Esophagus muscularis mucosa (tissue), 4 donors: Measurements from ENCODE around the gene MYO1F. TPM values are rescaled to one million over a fixed set of nuclear protein-coding genes. Genes with fewer than 3 reads are reported as not detected.
A peak's percentile ranks its signal among the peaks of the same experiment; 100 is the strongest.
"Not testable (repeated sequence)": the region's sequence is repeated elsewhere in the genome, so short reads cannot be mapped to it uniquely, and the experiment has no call there.

Experiments
- DNase-seq: peaks from one replicate; pipeline ENCODE4 v3.0.0-alpha.2; 2017; ENCODE audit errors: extremely low spot score
- H3K27ac ChIP-seq, 4 donors: fragments of 200-600 bp; sonication (generic); replicated peaks in 1 of 4; 1 replicate in 3 of 4; 2 replicates in 1 of 4; pipeline ENCODE4 v1.5.1; 2016 to 2019; ENCODE audit warnings: mild to moderate bottlenecking in 1 of 4
- H3K27me3 ChIP-seq, 4 donors: fragments of 200-600 bp; sonication (generic); one replicate each; pipeline versions ENCODE4 v1.5.1 to v1.6.0; 2016 to 2019
- H3K36me3 ChIP-seq, 4 donors: fragments of 200-600 bp; sonication (generic); one replicate each; pipeline ENCODE4 v1.5.1; 2016 to 2019
- H3K4me1 ChIP-seq, 4 donors: fragments of 200-600 bp; sonication (generic); one replicate each; pipeline ENCODE4 v1.5.1; 2016 to 2019
- H3K4me3 ChIP-seq, 4 donors: fragments of 200-600 bp; sonication (generic); 1 replicate in 2 of 4; 2 replicates in 2 of 4; pipeline ENCODE4 v1.5.1; 2016 to 2019; ENCODE audit warnings: mild to moderate bottlenecking in 4 of 4, moderate library complexity in 1 of 4
- H3K9me3 ChIP-seq, 4 donors: fragments of 200-600 bp; sonication (generic); 1 replicate in 3 of 4; 2 replicates in 1 of 4; pipeline ENCODE4 v1.5.1; 2016 to 2019
- CTCF ChIP-seq, 3 experiments: fragments of 200-600 bp in 2 of 3; fragments of 450-650 bp in 1 of 3; sonication (generic) in 2 of 3; IDR thresholded peaks; one replicate each; pipeline ENCODE4 v1.5.1; 2017 to 2019; ENCODE audit warnings: antibody characterized with exemption in 3 of 3, mild to moderate bottlenecking in 2 of 3, moderate library complexity in 1 of 3
- EP300 ChIP-seq: sonication (generic); formaldehyde crosslinking; IDR thresholded peaks from one replicate; pipeline ENCODE4 v1.6.1; 2017; ENCODE audit warnings: antibody characterized with exemption
- POLR2A ChIP-seq: fragments of 450-650 bp; IDR thresholded peaks from one replicate; pipeline ENCODE4 v1.6.1; 2017; ENCODE audit warnings: antibody characterized with exemption, moderate library complexity, mild to moderate bottlenecking, low read depth
- POLR2AphosphoS5 ChIP-seq, 2 donors: sonication (generic); formaldehyde crosslinking; IDR thresholded peaks; one replicate each; pipeline ENCODE4 v1.6.1; 2017; ENCODE audit warnings: antibody characterized with exemption in 2 of 2
- WGBS: methylation state at CpG from one replicate; pipeline ENCODE4 v1.1.5; 2018; 5-methylcytosine and 5-hydroxymethylcytosine counted together
- intact Hi-C: fragments of 100-400 bp; cut with DNase I; formaldehyde crosslinking; loops from one replicate; pipeline ENCODE4 v1.15.1; 2023
- total RNA-seq, 4 donors: library from RNA; depleted of rRNA; stranded (reverse); fragments of >200 nt; gene quantifications; one replicate each; pipeline versions ENCODE4 v1.1.0 to v1.2.1, GENCODE V29; 2016

Gene MYO1F
- total RNA-seq, 4 donors from 2014 or later, result 7.2 to 21.2 (median 13.3) TPM

DNA sequence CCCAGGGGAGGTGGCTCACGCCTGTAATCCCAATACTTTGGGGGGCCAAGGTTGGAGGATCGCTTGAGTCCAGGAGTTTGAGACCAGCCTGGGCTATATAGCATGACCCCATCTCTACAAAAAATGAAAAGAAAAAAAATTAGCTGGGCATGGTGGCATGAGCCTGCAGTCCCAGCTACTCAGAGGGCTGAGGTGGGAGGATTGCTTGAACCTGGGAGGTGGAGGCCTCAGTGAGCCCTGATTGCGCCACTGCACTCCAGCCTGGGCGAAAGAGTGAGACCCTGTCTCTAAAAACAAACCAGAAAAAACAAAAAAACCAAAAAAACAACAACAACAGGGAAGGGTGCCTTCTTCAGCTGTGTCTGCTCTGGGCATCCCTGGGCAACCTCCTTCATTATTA is 499 bp upstream of the MYO1F start:
- intact Hi-C loops, result no loop called here
- TF ChIP-seq EP300, result no peak
- no peak for TF ChIP-seq POLR2AphosphoS5 (IDR thresholded peaks at IDR 0.05)
- no peak for TF ChIP-seq POLR2A
- TF ChIP-seq CTCF (IDR thresholded peaks at IDR 0.05), result no peak
- Histone ChIP-seq H3K27me3 (peaks cover 0 to 38% (median 4%) of the 10 kb centered on the region in 4 donors), H3K4me3 (no peak overlapping the region), H3K4me1 (peaks cover 0 to 33% (median 28%) of the 10 kb centered on the region in 4 donors), H3K36me3 (peaks cover 0 to 5% (median 2%) of the 10 kb centered on the region in 4 donors), H3K9me3 (no peaks in the 10 kb centered on the region), H3K27ac (no peak overlapping the region)
- no peak for DNase-seq
- WGBS, result 72% methylated on average over 4 of the region's 4 CpGs

- Histone ChIP-seq H3K4me3 (peak overlapping the region; percentile 19 to 54 (median 36)), H3K4me1 (peaks cover 0 to 33% (median 28%) of the 10 kb centered on the region in 4 donors), H3K36me3 (no peaks in the 10 kb centered on the region), H3K9me3 (no peaks in the 10 kb centered on the region), H3K27me3 (peaks cover 0 to 38% (median 4%) of the 10 kb centered on the region in 4 donors), H3K27ac (peak overlapping the region in 1 of 4 donors; percentile 39)
- TF ChIP-seq EP300 (no peak), CTCF (IDR thresholded peaks at IDR 0.05) (no peak), POLR2A (no peak), POLR2AphosphoS5 (IDR thresholded peaks at IDR 0.05) (no peak)
- DNase-seq, result no peak
- intact Hi-C loops, result no loop called here
- WGBS, result 57% methylated on average over 10 of the region's 19 CpGs
These were observed 809 bp downstream of the MYO1F start for GRCh38 chr19:8576273-8576993.

- no peak for TF ChIP-seq EP300
- no peak for TF ChIP-seq CTCF (IDR thresholded peaks at IDR 0.05)
- TF ChIP-seq POLR2A, result no peak
- TF ChIP-seq POLR2AphosphoS5 (IDR thresholded peaks at IDR 0.05), result no peak
- Histone ChIP-seq H3K9me3 (no peaks in the 10 kb centered on the region), H3K4me1 (peaks cover 0 to 26% (median 21%) of the 10 kb centered on the region in 4 donors), H3K36me3 (no peaks in the 10 kb centered on the region), H3K4me3 (peak overlapping the region; percentile 19 to 54 (median 36)), H3K27ac (no peak overlapping the region), H3K27me3 (peaks cover 0 to 38% (median 4%) of the 10 kb centered on the region in 4 donors)
- intact Hi-C loops, result no loop called here
- no peak for DNase-seq
- WGBS, result 32% methylated on average over 9 of the region's 10 CpGs
These were observed 1.7 kb downstream of the MYO1F start for GRCh38 chr19:8575467-8575997.

GRCh38 chr19:8574619-8574922 is 2.7 kb downstream of the MYO1F start:
- H3K9me3 ChIP-seq, H3K4me3 ChIP-seq, H3K27ac ChIP-seq, intact Hi-C loops, H3K36me3 ChIP-seq, DNase-seq: not testable (repeated sequence)
- peaks cover 0 to 22% (median 16%) of the 10 kb centered on the region in 4 donors for H3K4me1 ChIP-seq
- peaks cover 0 to 33% (median 4%) of the 10 kb centered on the region in 4 donors for H3K27me3 ChIP-seq
- 91% methylated on average over 7 of the region's 7 CpGs for WGBS

GRCh38 chr19:8573316-8573715 is 3.9 kb downstream of the MYO1F start:
- no peak overlapping the region for H3K4me3 ChIP-seq
- intact Hi-C loops, result no loop called here

More at GRCh38 chr19:8573316-8573715, 3.9 kb downstream of the MYO1F start:
- Histone ChIP-seq H3K9me3 (no peaks in the 10 kb centered on the region), H3K4me1 (peaks cover 0 to 11% (median 10%) of the 10 kb centered on the region in 4 donors), H3K27ac (no peak overlapping the region), H3K27me3 (peaks cover 0 to 25% (median 4%) of the 10 kb centered on the region in 4 donors), H3K36me3 (no peaks in the 10 kb centered on the region)
- 89% methylated on average over 7 of the region's 7 CpGs for WGBS
- no peak for TF ChIP-seq POLR2A
- no peak for TF ChIP-seq EP300
- TF ChIP-seq POLR2AphosphoS5 (IDR thresholded peaks at IDR 0.05), result no peak
- no peak for TF ChIP-seq CTCF (IDR thresholded peaks at IDR 0.05)
- no peak for DNase-seq
